ENCODE measurements around the gene SEPTIN3. TPM values are rescaled to one million over a fixed set of nuclear protein-coding genes. Genes with fewer than 3 reads are reported as not detected.

SEPTIN3 gene
- total and polyA plus RNA-seq, 8 donors = 0.99 to 2.0 (median 1.5) TPM

GRCh38 chr22:42001706-42002105 is 32.5 kb downstream of the SEPTIN3 start:
- no peaks in the 10 kb centered on the region for H3K9me3 ChIP-seq
- no peak overlapping the region for H3K4me3 ChIP-seq
- intact Hi-C loops (cut with DNase I) = no loop called here
- no peak overlapping the region for H3K27ac ChIP-seq
- H3K36me3 ChIP-seq = peaks cover 0 to 7% of the 10 kb centered on the region in 2 donors
- no peaks in the 10 kb centered on the region for H3K27me3 ChIP-seq
- no peak for ATAC-seq
- TF ChIP-seq CTCF (IDR thresholded peaks at IDR 0.05) = no peak
- DNase-seq = no peak
- H3K4me1 ChIP-seq = peaks cover 0 to 8% of the 10 kb centered on the region in 2 donors

- H3K36me3 ChIP-seq = no peaks in the 10 kb centered on the region
- peaks cover 0 to 25% of the 10 kb centered on the region in 2 donors for H3K9me3 ChIP-seq
- DNase-seq (no peak), ATAC-seq (no peak)
- intact Hi-C loops (cut with DNase I) = no loop called here
- H3K27me3 ChIP-seq = no peaks in the 10 kb centered on the region
- H3K4me1 ChIP-seq = no peaks in the 10 kb centered on the region
- H3K4me3 ChIP-seq = no peak overlapping the region
- no peak overlapping the region for H3K27ac ChIP-seq
- no peak for TF ChIP-seq CTCF (IDR thresholded peaks at IDR 0.05)
Observed at GRCh38 chr22:42007922-42008321, 38.7 kb downstream of the SEPTIN3 start.

GRCh38 chr22:42010778-42011177 is 41.5 kb downstream of the SEPTIN3 start:
- intact Hi-C loops (cut with DNase I) = no loop called here
- ATAC-seq (no peak), DNase-seq (no peak)
- Histone ChIP-seq H3K9me3 (peaks cover 0 to 25% of the 10 kb centered on the region in 2 donors), H3K4me1 (no peaks in the 10 kb centered on the region), H3K27ac (no peak overlapping the region), H3K4me3 (no peak overlapping the region), H3K27me3 (no peaks in the 10 kb centered on the region), H3K36me3 (no peaks in the 10 kb centered on the region)
- TF ChIP-seq CTCF (IDR thresholded peaks at IDR 0.05) = no peak

GRCh38 chr22:42013385-42013784 is 44.1 kb downstream of the SEPTIN3 start:
- no peak overlapping the region for H3K4me3 ChIP-seq
- ATAC-seq = no peak
- intact Hi-C loops (cut with DNase I) = no loop called here
- peaks cover 0 to 25% of the 10 kb centered on the region in 2 donors for H3K9me3 ChIP-seq
- H3K27ac ChIP-seq = no peak overlapping the region
- no peaks in the 10 kb centered on the region for H3K4me1 ChIP-seq
- H3K27me3 ChIP-seq = no peaks in the 10 kb centered on the region
- TF ChIP-seq CTCF (IDR thresholded peaks at IDR 0.05) = no peak
- DNase-seq = no peak
- H3K36me3 ChIP-seq = no peaks in the 10 kb centered on the region

- ATAC-seq = no peak
- no peak for DNase-seq
- Histone ChIP-seq H3K27me3 (no peaks in the 10 kb centered on the region), H3K4me3 (no peak overlapping the region), H3K36me3 (no peaks in the 10 kb centered on the region), H3K27ac (no peak overlapping the region), H3K4me1 (no peaks in the 10 kb centered on the region), H3K9me3 (peaks cover 0 to 3% of the 10 kb centered on the region in 2 donors)
- intact Hi-C loops (cut with DNase I) = no loop called here
- no peak for TF ChIP-seq CTCF (IDR thresholded peaks at IDR 0.05)
Observed at GRCh38 chr22:42016111-42016510, 46.9 kb downstream of the SEPTIN3 start.

All from left lung (tissue), 10 donors.